ENCODE data around the gene DUSP11.
"Not testable (repeated sequence)": the region's sequence is repeated elsewhere in the genome, so short reads cannot be mapped to it uniquely, and the experiment has no call there.

The DUSP11 gene

GRCh38 chr2:73776381-73776780 lies 3.5 kb downstream of the DUSP11 start:
- no peak for DNase-seq (ENCODE audit: low read depth in 2 of 2, low spot score in 1 of 2)

DNA sequence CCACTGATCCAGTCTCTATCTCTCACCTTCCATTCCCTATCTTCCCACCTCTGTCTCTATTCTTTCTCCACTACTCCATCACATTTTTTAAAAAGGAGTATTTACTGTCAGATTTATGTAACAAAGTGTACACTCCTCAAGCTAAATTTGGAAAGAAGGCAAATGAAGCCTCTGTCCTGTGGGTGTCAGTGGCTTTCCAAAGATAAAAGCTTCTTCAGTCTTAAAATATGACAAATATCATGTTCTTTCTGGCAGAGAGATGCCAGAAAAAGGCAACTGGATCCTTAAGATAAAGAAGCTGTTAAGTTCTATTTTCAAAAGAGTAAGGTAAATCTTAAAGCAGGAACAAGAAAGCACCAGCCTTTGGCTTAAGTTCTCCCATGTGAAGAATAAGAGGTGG lies 7.1 kb downstream of the DUSP11 start:
- no peak for DNase-seq (ENCODE audit: low read depth in 2 of 2, low spot score in 1 of 2)

GRCh38 chr2:73770725-73771124 lies 9.2 kb downstream of the DUSP11 start:
- DNase-seq (ENCODE audit: low read depth in 2 of 2, low spot score in 1 of 2): no peak

- no peak for DNase-seq (ENCODE audit: low read depth in 2 of 2, low spot score in 1 of 2)
These were observed 12.9 kb downstream of the DUSP11 start for GRCh38 chr2:73766994-73767393.

DNA sequence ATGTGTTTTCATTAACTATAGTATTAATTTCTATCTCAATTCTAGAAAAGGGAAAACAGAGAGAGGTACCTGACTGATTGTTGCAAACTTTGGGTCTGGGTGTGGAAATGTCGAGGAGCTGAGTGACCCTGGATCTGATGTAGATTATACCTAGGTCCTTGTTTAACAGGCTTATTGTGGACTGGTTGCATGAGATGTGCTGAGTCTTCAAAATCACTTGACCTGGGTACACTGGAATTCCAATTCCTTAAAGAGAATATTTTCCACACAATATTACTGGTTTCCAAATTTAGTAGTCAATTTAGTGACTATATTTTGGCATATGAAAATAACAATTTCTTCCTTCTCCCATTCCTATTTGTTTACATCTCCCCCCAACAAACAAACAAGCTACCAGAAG lies 13.6 kb downstream of the DUSP11 start:
- no peak for DNase-seq (ENCODE audit: low read depth in 2 of 2, low spot score in 1 of 2)

DNA sequence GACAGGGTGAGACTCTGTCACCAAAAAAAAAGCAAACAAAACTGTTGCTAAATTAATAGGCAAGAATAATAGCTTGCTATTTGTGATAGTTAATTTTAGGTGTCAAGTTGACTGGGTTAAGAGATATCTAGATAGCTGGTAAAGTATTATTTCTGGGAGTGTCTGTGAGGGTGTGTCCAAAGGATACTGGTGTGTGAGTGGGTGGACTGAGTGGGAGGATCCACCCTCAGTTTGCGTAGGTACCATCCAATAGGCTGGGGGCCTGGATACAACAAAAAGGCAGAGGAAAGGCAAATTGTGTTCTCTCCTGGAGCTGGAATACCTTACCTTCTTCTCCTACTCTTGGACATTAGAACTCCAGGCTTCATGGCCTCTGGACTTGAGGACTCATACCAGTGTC lies 15.0 kb downstream of the DUSP11 start:
- no peak for DNase-seq (ENCODE audit: low read depth in 2 of 2, low spot score in 1 of 2)

- no peak for DNase-seq (ENCODE audit: low read depth in 2 of 2, low spot score in 1 of 2)
These were observed 17.3 kb downstream of the DUSP11 start for GRCh38 chr2:73762571-73762970.

GRCh38 chr2:73759904-73760303 lies 20.0 kb downstream of the DUSP11 start:
- no peak for DNase-seq (ENCODE audit: low read depth in 2 of 2, low spot score in 1 of 2)

DNA sequence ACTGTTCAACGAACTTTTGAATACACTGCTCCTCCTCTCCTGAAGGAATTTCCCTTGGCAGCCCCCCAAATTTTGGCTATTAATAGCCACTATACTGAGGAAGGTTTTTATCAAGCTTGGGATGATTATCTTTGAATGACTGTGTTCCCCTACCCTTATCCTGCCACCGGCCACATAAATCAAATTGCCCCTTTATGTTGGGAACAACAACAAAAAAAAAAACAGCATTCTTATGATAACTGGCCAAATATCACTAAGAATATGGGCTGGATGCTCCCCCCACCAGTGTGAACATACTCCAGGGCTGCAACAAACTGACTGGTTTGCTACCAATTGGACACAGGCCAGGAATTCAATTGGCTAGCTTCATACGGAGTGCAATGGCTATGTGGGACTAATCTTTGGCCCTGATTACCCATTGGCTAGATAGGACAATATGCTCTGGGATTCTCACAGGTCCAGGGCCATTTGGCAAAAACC lies 20.6 kb downstream of the DUSP11 start:
- no peak for DNase-seq (ENCODE audit: low read depth in 2 of 2, low spot score in 1 of 2)

- not testable (repeated sequence) for DNase-seq (ENCODE audit: low read depth in 2 of 2, low spot score in 1 of 2)
These were observed 25.6 kb downstream of the DUSP11 start for GRCh38 chr2:73754332-73754731.

- DNase-seq (ENCODE audit: low read depth in 2 of 2, low spot score in 1 of 2): no peak
These were observed 30.6 kb downstream of the DUSP11 start for GRCh38 chr2:73749314-73749713.

DNA sequence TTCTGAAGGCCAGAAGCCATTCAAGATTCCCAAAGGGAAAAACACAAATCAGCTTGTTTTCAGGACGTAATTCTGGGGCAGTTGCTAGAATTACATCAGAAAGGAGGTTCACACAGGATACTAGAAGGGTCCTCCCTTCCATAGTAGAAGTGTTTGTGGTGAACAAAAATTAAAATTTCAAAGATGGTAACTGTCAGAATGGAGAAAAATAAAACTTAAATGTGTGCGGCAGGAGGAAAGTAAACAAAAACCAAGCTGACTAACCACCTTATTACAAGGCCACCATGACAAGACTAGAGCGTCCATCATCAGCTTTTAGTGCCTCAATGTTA lies 33.1 kb downstream of the DUSP11 start:
- DNase-seq (ENCODE audit: low read depth in 2 of 2, low spot score in 1 of 2): no peak

- no peak for DNase-seq (ENCODE audit: low read depth in 2 of 2, low spot score in 1 of 2)
These were observed 33.7 kb downstream of the DUSP11 start for GRCh38 chr2:73746015-73746876.

GRCh38 chr2:73740767-73741166 lies 39.1 kb downstream of the DUSP11 start:
- no peak for DNase-seq (ENCODE audit: low read depth in 2 of 2, low spot score in 1 of 2)

DNA sequence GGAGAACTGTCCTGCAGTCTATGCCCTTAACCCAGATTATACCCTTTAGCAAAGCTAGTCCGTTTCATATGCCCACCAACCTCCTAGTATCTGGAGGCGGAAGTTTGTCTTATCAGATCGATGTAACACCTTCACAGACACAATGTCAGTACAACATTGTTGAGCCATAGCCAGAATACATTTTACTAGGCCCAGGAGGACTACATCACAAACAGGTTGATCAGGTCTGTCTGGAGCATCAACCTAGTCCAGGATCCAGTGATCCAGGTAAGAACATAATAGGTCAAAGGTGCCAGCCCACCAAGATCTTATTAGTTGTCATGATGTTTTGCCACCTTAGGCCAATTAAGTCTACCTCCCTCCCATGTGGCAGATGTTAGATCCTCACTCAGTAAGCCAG lies 40.8 kb downstream of the DUSP11 start:
- DNase-seq (ENCODE audit: low read depth in 2 of 2, low spot score in 1 of 2): no peak

GRCh38 chr2:73736855-73737779 lies 42.8 kb downstream of the DUSP11 start, which contains the start of gene TPRKB:
TSS of gene TPRKB (minus strand) at chr2:73737345. CDS start at chr2:73734569, 2,776 bp downstream.
- DNase-seq (ENCODE audit: low read depth in 2 of 2, low spot score in 1 of 2): peak; percentile 87 to 89

- no peak for DNase-seq (ENCODE audit: low read depth in 2 of 2, low spot score in 1 of 2)
These were observed 43.5 kb downstream of the DUSP11 start for GRCh38 chr2:73736378-73736777.

GRCh38 chr2:73730810-73731209 lies 49.1 kb downstream of the DUSP11 start:
- DNase-seq (ENCODE audit: low read depth in 2 of 2, low spot score in 1 of 2): no peak

GRCh38 chr2:73728711-73729110 lies 51.2 kb downstream of the DUSP11 start:
- no peak for DNase-seq (ENCODE audit: low read depth in 2 of 2, low spot score in 1 of 2)

DNA sequence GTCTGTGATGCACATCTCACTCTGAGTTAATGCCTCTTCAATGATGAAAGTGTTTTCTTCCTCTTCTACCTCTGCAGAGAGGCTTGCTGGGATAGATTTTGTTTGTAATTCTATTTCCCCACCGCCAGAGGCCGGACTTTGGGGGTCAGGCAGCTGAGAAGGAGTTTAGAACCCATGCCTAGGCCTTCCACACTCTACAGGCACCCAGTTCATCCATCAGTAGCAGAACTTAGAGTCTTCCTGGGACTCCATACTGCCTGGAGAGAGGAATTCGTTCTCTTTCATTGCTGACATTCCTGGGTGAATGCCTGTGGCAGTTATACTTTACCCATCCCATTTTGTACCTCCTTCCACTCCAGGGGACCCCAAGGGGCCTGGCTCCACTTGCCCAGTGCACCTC lies 51.9 kb downstream of the DUSP11 start:
- DNase-seq (ENCODE audit: low read depth in 2 of 2, low spot score in 1 of 2): no peak

- DNase-seq (ENCODE audit: low read depth in 2 of 2, low spot score in 1 of 2): not testable (repeated sequence)
These were observed 53.2 kb downstream of the DUSP11 start for GRCh38 chr2:73726657-73727056.

Data from stimulated activated CD8-positive, alpha-beta memory T cell treated with anti-CD3 and anti-CD28 coated beads, Interleukin-4, amount 100 ng/mL, for 1 hour (primary cell).